ENCODE data around the gene SLC45A1.

SLC45A1 gene

GRCh38 chr1:8360493-8361197, 42.7 kb downstream of the SLC45A1 start:
- TF ChIP-seq, protein P1, sequence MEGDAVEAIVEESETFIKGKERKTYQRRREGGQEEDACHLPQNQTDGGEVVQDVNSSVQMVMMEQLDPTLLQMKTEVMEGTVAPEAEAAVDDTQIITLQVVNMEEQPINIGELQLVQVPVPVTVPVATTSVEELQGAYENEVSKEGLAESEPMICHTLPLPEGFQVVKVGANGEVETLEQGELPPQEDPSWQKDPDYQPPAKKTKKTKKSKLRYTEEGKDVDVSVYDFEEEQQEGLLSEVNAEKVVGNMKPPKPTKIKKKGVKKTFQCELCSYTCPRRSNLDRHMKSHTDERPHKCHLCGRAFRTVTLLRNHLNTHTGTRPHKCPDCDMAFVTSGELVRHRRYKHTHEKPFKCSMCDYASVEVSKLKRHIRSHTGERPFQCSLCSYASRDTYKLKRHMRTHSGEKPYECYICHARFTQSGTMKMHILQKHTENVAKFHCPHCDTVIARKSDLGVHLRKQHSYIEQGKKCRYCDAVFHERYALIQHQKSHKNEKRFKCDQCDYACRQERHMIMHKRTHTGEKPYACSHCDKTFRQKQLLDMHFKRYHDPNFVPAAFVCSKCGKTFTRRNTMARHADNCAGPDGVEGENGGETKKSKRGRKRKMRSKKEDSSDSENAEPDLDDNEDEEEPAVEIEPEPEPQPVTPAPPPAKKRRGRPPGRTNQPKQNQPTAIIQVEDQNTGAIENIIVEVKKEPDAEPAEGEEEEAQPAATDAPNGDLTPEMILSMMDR (IDR thresholded peaks at IDR 0.05; ENCODE audit: insufficient read depth, low read depth, low read length, missing control alignments): no peak
- H3K4me3 ChIP-seq (ENCODE audit: low read depth, low read length): no peak overlapping the region
- DNase-seq (ENCODE audit: low read depth): no peak

DNA sequence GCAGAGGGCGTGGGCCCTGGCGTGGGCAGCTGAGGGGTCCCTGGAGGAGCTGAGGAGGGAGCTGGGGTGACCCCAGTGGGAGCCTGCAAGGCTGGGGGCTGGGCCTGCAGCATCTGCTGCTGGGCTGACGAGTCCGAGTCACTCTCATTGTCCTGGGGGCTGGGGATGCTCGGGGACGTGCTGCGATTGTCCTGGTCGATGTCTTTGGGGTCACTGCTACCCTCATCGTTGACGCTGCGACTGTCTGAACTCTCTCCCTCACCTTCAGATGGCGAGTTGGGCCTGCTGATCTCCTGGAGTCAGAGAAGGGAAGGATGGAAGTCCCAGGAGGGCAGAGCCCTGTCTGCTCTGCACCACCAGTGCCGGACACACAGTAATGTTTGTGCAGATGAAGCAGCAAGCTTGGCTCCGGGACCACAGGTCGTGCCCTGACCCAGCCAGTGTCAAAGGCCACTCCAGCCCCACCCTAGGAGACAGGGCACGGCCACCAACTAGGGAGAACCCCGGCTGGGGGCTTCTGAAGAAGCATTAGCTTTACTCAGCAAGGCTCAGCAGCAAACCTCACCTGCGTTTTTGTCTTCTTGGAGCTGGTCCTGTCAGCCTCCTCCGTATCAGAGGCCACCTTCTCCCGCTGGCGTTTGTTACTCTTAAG, 43.4 kb downstream of the SLC45A1 start:
- TF ChIP-seq, protein P1 (IDR thresholded peaks at IDR 0.05; ENCODE audit: insufficient read depth, low read depth, low read length, missing control alignments): no peak
- H3K4me3 ChIP-seq (ENCODE audit: low read depth, low read length): no peak overlapping the region
- DNase-seq (ENCODE audit: low read depth): no peak

DNA sequence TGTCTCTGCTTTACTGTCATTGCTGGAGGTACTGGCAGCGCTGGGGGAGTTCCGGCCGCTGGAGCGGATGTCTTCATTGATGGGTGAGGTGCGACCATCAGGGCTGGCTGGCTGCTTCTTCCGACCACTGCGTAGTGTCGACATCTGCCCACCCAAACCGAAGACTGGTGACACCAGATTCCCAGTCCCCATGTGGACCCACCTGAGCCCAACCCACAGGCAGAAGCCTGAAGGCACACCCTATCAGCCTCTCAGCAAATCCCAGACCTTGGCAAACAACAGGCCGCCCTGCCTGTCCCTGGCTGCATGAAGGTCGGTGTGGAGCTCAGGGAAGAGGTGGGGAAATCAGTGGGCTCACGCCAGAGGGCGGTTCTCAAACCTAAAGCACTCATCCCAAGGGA, 44.8 kb downstream of the SLC45A1 start:
- TF ChIP-seq, protein P1 (IDR thresholded peaks at IDR 0.05; ENCODE audit: insufficient read depth, low read depth, low read length, missing control alignments): no peak
- no peak overlapping the region for H3K4me3 ChIP-seq (ENCODE audit: low read depth, low read length)
- no peak for DNase-seq (ENCODE audit: low read depth)

DNA sequence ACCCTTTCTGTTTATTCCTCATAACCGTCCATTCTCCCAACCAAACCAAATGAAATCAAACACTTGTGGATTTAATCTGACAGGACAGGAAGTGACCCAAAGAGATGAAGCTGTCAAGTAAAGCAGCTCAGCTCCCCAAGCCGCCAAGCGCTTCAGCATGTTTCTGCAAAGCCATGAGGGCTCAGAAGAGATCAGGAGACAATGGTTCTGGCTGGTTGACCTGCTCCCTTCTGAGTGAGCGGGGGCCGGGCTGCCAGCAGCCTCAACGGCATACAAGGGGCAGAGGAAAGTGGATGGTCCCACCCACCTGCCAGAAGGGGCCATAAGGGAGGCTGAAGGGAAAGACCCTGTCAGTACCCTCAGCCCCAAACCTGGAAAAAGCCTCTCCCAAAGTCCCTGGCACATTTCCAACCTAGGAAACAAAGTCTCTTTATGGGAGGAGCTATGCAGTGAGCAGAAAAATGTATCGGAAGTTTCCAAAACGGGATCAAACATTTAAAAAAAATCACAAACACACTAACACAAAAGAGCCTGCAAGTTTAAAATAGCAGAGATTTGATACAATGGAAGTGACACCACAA, 45.4 kb downstream of the SLC45A1 start:
- TF ChIP-seq, protein P1 (IDR thresholded peaks at IDR 0.05; ENCODE audit: insufficient read depth, low read depth, low read length, missing control alignments): no peak
- no peak for DNase-seq (ENCODE audit: low read depth)

GRCh38 chr1:8363767-8364301, 45.9 kb downstream of the SLC45A1 start:
- H3K4me3 ChIP-seq (ENCODE audit: low read depth, low read length): no peak overlapping the region
- TF ChIP-seq, protein P1 (IDR thresholded peaks at IDR 0.05; ENCODE audit: insufficient read depth, low read depth, low read length, missing control alignments): no peak
- DNase-seq (ENCODE audit: low read depth): no peak

More for the DNA sequence above, 45.4 kb downstream of the SLC45A1 start:
- H3K4me3 ChIP-seq (ENCODE audit: low read depth, low read length): no peak overlapping the region

DNA sequence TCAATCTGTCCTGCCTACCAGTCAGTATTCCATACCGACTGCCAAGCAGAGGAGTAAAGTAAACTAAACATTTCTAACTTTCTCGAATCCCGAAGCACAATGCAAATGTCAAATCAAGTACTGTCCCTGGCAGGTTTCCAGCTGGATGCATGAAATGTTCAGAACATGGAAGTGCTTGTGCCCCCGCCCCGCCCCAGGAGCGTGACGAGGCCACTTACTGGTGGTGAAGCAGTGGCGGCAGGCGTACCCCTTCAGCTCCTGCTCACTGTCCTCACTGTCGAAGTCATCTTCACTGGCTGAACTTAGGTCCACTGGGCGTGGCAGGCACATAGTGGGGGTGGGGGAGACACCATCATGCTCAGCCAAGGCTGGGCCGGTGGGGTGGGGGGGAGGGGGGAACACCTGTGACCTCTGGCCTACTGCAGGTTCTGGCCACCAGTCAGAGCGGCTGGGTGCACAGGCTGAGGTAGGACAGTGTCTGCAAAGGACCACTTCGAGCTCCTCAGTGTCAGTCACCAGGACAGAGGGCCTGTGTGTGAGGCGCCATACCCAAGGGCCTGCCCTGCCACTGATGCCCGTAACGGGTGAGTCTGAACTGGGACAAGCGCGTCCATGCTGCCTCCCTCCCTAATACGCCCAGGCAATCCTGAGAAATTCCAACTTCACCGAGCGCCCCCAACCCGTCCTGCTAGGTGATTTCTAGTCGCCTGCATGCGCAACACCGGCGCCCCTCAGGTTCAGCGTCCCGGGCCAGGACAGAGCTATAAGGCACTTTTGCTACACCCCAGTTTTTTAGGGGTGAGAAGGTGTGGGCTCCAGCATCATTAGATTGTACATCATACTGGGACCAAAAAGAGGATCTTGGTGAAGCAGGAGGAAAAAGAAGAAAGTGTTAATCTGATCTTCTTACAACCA, 46.9 kb downstream of the SLC45A1 start:
- TF ChIP-seq, protein P1 (IDR thresholded peaks at IDR 0.05; ENCODE audit: insufficient read depth, low read depth, low read length, missing control alignments): no peak

More for the DNA sequence above, 46.9 kb downstream of the SLC45A1 start:
- no peak for DNase-seq (ENCODE audit: low read depth)
- H3K4me3 ChIP-seq (ENCODE audit: low read depth, low read length): no peak overlapping the region

Data from GM12865 (cell line).